Stimulated activated CD4-positive, alpha-beta T cell treated with anti-CD3 and anti-CD28 coated beads, Interleukin-4, amount 100 ng/mL, for 24 hours (primary cell): ENCODE measurements around the gene DIABLO.
"Not testable (repeated sequence)": the region's sequence is repeated elsewhere in the genome, so short reads cannot be mapped to it uniquely, and the experiment has no call there.

ENCODE experiments used
- DNase-seq: peaks from one replicate; pipeline ENCODE4 v3.0.0-alpha.2; 2020

DIABLO gene

GRCh38 chr12:122225683-122226365 lies at the start of gene DIABLO:
DIABLO (minus strand) TSS chr12:122226052; CDS start chr12:122226014, 38 bp downstream.
- DNase-seq, result peak; percentile 100

- DNase-seq, result no peak
These were observed 49.6 kb upstream of the DIABLO start for GRCh38 chr12:122275459-122275858.

DNA sequence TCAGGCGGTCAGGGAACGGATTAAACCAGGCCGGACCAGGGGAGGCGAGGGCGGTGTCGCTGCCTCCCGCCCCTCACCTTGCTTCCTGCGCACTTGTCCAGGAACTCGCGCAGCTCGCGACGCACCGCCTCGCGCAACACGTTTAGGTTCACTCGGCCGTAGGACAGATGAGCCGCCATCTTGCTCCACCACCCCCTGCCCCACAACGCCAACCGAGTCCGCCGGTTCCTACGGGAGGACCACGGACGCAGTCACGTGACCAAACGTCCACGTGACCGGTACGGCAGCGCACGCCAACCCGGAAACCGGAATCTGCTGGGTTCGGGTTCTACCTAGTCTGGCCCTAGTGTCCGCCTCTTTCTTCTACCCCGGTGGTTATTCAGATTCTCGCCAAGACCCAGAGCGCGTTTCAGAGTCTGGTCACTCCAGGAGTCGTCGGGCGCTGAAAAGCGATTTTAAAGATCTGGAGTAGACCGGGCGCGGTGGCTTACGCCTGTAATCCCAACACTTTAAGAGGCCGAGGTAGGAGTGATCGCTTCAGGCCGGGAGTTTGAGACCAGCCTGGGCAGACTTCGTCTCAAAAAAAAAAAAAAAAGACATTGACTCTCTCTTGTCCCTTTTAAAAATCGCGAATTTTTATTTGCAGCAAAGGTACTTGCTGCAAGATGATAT lies 40.5 kb upstream of the DIABLO start, which contains the start of gene VPS33A:
Gene VPS33A (minus strand): TSS at position 265 of the 672 bp plus-strand sequence. CDS start 86 bp downstream, at position 179.
- DNase-seq, result peak; percentile 96

DNA sequence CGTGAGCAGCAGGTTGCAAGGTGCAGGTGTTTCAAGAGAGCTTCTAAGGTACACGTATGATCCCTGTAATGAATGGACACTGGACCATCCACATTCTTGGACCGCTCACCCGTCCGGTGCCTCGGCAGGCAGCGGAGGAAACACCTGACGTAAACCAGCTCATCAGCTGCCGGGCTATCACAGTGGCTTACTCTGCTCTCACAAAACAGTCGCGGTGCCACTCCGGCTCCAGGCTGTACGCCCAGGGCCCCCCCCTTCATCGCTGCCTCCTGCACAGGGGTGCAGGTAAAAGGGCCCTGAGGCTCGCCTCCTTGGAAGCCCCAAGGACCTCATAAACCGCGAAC lies 40.0 kb upstream of the DIABLO start:
- peak; percentile 44 for DNase-seq

- no peak for DNase-seq
These were observed 39.6 kb upstream of the DIABLO start for GRCh38 chr12:122265476-122265875.

DNA sequence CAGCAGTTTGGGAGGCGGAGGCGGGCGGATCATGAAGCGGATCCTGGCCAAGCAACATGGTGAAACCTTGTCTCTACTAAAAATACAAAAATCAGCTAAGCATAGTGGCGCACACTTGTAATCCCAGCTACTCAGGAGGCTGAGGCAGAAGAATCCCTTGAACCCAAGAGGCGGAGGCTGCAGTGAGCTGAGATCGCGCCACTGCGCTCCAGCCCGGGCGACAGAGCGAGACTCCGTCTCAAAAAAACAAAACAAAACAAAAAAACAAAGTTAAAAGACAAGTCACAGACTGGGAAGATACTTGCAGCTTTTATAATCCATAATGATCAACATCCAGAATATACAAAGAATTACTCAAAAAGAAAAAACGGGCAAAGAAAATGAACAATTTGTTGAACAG lies 34.9 kb upstream of the DIABLO start:
- DNase-seq, result not testable (repeated sequence)

- not testable (repeated sequence) for DNase-seq
These were observed 33.1 kb upstream of the DIABLO start for GRCh38 chr12:122258939-122259338.

DNA sequence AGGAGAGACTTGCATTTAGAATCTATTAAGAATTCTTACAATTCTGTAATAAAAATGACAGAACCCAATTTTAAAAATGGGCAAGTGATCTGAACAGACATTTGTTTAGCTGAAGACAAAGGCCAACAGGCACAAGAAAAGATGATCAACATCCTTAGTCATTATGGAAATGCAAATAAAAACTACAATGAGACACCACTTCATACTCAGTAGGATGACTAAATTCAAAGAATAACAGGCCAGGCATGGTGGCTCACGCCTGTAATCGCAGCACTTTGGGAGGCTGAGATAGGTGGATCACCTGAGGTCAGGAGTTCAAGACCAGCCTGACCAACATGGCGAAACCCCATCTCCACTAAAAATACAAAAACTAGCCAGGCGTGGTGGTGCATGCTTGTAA lies 32.6 kb upstream of the DIABLO start:
- not testable (repeated sequence) for DNase-seq

DNA sequence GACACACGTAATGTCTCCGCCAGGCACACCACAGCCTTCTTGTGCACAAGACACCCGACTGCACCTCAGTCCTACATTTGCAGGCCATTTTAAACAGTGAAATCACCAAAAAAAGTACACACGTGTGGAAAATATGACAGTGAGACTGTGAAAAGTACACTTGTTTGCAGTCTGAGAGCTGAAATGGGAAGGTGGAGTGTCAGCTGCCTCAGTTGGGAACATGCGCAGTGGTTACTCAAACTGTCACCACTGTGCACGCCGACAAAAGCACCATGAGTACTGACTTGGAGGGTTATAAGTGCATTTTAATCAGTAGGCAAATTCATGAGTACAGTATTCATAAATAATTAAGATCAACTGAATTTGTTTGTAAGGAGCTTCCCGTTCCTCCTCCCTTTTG lies 24.7 kb upstream of the DIABLO start:
- DNase-seq, result no peak

DNA sequence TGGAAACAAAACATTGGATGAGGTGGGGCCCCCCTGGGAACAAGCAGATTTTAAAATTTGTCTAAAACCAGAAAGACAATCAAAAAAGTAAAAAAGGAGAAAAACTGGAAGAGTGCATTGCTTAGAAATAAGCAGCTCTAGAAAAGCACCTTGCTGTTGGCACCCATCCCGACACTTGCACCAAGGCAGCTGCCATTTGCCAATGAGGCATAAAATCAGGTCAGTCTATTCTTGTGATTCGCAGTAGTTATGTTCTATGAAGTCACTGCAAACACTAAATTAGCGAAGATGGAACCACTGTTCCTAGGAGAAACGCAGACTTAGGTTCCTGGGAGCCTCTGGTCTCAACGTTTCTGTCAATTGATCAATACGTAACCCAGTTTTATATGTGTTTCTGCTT lies 24.2 kb upstream of the DIABLO start:
- DNase-seq, result no peak

- no peak for DNase-seq
These were observed 19.7 kb upstream of the DIABLO start for GRCh38 chr12:122245553-122245952.

GRCh38 chr12:122244565-122245371 lies 18.9 kb upstream of the DIABLO start:
- DNase-seq, result peak; percentile 7

GRCh38 chr12:122243965-122244364 lies 18.1 kb upstream of the DIABLO start:
- peak; percentile 17 for DNase-seq

DNA sequence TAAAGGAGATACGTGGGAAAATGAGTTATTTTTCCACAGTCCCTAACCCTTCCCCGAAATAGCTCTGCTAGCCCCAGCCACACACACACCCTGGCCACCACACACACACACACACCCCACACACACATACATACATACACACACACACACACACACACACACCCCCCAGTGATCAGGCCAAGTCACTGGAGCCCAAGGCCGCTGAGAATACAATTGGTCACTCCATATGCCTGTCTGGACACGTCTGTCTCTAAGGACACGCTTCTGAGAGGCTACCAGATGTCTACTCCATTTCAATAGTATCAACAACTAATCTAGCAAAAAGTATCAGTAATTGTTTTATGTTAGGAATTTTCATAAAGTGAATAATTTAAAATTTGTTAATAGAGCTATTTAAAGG lies 13.0 kb upstream of the DIABLO start:
- no peak for DNase-seq

DNA sequence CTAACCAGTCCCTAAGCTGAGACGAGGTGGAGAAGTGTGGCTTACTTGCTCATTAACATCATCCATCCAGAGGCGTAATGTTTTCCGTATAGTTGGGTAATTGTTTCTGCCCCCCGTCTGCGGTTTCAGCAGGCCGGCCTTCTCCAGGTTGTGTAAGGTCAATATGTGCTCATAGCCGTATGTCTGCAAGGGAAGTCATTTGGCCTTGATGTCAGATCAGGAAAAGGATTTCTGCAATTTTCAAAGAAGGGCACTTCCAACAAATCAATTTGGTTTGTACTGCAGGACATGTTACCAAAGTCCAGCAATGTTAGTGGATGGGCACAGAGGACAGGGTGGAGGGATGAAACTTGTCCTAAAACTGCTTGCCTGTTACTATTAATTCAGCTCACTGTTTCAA lies 9.9 kb upstream of the DIABLO start:
- DNase-seq, result no peak

GRCh38 chr12:122232691-122233090 lies 6.8 kb upstream of the DIABLO start:
- no peak for DNase-seq

GRCh38 chr12:122230798-122231197 lies 4.9 kb upstream of the DIABLO start:
- DNase-seq, result no peak

DNA sequence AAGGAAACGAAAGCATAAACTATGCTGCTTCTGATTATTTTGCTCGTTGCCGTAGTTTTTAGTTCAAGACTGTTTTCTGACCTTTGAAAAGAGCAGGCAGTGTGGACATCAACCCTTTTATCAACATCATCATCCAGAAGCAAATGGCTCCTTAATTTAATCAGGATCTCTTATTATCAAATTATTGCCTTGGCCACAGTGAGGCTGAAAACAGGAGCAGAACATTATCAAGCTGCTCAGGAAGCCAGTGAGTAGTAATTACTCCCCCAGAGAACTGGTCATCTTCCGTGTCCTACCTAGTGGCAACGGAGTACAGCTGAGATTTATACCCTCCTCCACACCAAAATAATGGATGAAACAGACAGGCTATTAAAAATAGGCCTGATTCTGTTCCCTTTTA lies 2.2 kb upstream of the DIABLO start:
- no peak for DNase-seq

GRCh38 chr12:122227341-122227740 lies 1.5 kb upstream of the DIABLO start:
- DNase-seq, result no peak

GRCh38 chr12:122226366-122227125 lies 694 bp upstream of the DIABLO start:
- no peak for DNase-seq

DNA sequence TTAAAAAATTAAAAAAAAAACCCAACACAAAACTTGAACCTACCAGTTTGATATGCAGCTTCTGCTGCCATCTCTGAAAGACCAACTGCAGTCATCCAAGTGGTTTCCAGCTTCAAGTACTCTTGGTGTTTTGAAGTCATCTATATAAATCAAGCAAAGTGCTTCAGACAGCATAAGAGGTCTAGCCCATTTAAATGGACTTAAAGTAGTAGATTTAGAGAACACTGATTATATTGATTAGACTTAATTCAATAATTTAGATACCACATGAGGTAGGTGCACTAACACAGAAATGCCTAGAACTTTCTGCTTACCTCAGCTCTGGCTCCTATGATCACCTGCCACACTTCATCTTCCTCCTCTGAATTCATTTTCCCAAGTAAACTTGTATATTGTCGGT lies 9.4 kb downstream of the DIABLO start:
- DNase-seq, result no peak

- DNase-seq, result no peak
These were observed 10.1 kb downstream of the DIABLO start for GRCh38 chr12:122215771-122216170.
